GM12873 (cell line): Measurements from ENCODE around the gene MAPRE3.

Source experiments
- TF ChIP-seq, protein P1 (sequence below): IDR thresholded peaks from 2 replicates; pipeline ENCODE4 v1.5.1; 2012; ENCODE audit warnings: low read depth, mild to moderate bottlenecking, moderate library complexity, low read length, control low read depth; ENCODE audit not compliant: insufficient read depth; ENCODE audit errors: missing control alignments

Gene MAPRE3

GRCh38 chr2:26988058-26988860 lies 17.8 kb downstream of the MAPRE3 start:
- TF ChIP-seq, protein P1, sequence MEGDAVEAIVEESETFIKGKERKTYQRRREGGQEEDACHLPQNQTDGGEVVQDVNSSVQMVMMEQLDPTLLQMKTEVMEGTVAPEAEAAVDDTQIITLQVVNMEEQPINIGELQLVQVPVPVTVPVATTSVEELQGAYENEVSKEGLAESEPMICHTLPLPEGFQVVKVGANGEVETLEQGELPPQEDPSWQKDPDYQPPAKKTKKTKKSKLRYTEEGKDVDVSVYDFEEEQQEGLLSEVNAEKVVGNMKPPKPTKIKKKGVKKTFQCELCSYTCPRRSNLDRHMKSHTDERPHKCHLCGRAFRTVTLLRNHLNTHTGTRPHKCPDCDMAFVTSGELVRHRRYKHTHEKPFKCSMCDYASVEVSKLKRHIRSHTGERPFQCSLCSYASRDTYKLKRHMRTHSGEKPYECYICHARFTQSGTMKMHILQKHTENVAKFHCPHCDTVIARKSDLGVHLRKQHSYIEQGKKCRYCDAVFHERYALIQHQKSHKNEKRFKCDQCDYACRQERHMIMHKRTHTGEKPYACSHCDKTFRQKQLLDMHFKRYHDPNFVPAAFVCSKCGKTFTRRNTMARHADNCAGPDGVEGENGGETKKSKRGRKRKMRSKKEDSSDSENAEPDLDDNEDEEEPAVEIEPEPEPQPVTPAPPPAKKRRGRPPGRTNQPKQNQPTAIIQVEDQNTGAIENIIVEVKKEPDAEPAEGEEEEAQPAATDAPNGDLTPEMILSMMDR = no peak

GRCh38 chr2:26989156-26989555 lies 18.7 kb downstream of the MAPRE3 start:
- TF ChIP-seq, protein P1 = no peak

DNA sequence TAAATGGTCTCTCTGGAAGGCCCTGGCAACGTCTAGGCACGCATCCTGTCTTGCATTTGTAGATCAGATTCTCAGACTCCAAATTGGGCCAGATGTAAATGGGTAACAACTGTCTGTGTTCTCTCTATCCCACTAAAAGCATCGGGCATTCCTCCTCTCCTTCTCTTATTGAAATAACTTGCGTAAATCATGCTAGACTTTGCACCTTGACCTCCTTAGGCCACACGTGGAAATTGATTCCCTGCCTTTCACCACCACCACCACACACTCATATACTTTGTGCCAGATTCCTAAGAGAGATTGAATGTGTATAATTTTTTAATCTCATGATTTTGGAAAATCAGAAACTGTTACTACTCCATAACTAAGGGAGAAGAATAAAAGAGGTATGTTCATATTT lies 21.3 kb downstream of the MAPRE3 start:
- TF ChIP-seq, protein P1 = no peak

DNA sequence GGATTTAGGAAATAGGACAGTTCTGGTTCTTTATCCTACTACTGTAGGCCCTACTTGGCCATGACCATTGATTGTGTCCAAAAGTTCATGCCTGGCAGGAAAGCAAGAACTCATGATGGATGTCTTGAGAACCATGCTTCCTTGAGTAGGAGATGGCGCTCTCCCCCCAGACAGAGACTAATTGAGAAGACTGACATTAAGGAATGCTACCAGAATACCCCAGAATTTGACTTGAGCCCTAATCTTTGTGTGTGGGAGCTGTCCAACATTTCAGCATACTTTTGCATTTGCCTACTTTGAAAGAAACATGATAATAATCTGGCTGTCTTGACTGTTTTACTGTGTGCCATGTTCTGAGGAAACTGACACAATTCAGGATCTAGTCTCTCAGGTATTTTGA lies 23.3 kb downstream of the MAPRE3 start:
- TF ChIP-seq, protein P1 = no peak

GRCh38 chr2:26994983-26995382 lies 24.5 kb downstream of the MAPRE3 start:
- TF ChIP-seq, protein P1 = no peak

DNA sequence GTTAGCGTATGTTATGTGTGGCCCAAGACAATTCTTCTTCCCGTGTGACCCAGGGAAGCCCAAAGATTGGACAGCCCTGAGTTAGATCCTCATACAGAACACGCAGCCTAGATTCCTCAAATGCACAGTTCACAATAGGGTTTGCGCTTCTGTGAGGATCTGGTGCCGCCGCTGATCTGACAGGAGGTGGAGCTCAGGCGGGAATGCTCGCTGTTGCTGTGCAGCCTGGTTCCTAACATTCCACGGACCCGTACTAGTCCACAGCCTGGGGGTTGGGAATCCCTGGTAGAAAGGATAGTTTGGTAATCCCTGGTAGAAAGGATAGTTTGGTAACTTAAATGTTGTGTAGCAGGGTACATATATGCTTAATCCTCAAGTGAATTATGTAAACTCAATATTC lies 27.0 kb downstream of the MAPRE3 start:
- TF ChIP-seq, protein P1 = no peak

- TF ChIP-seq, protein P1 = no peak
Measured at GRCh38 chr2:26998323-26998722, 27.9 kb downstream of the MAPRE3 start.

DNA sequence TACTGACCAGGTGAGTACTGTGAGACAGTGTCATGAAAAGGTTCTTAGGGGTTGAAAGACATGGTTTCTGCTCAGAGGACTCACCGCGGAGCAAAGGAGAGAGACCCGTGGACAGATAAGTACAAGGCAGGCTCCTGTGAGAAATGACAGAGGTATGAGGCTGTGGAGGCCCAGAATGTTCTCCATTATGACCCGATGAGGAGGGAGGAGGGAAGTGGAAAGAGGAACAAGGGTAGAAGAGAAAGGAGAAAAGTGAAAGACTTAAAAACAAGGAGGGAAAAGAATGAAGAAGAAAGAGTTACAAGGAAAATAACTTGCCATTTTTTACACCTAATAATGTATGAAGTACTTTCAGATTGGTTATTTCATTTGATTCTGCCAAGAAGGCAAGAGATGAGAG lies 29.8 kb downstream of the MAPRE3 start:
- TF ChIP-seq, protein P1 = no peak
